H1 (cell line): Measurements from ENCODE around the gene MARCHF10. TPM values are rescaled to one million over a fixed set of nuclear protein-coding genes. Genes with fewer than 3 reads are reported as not detected.
A peak's percentile ranks its signal among the peaks of the same experiment; 100 is the strongest.

Experiments
- CTCF ChIA-PET: fragments of 300-600 bp; sonication (Branson Sonifier 250); formaldehyde crosslinking; loops from one replicate; lab custom pipeline; 2021; ENCODE audit not compliant: partially characterized antibody; lab: Charles Lee
- POLR2A ChIA-PET: fragments of 300-600 bp; sonication (Branson Sonifier 250); formaldehyde crosslinking; loops from one replicate; lab custom pipeline; 2021; ENCODE audit warnings: inconsistent platforms; ENCODE audit not compliant: partially characterized antibody; lab: Charles Lee
- DNase-seq, 2 experiments: peaks; one replicate each; pipeline versions ENCODE4 v3.0.0 to v3.0.0-alpha.2; 2010 to 2022; ENCODE audit warnings: low spot score in 2 of 2, low read depth in 1 of 2, mixed read lengths in 1 of 2
- FAIRE-seq: peaks from 2 replicates; lab custom pipeline; 2011; peaks lifted over from hg19 to GRCh38; lab: Jason Lieb, UNC
- H2AFZ ChIP-seq: 2 replicates; pipeline ENCODE4 v1.8.1; 2012; ENCODE audit warnings: low read length, inconsistent platforms
- H2AK5ac ChIP-seq: 2 replicates; pipeline ENCODE4 v1.6.1; 2013; ENCODE audit warnings: low read depth, low read length
- H2BK120ac ChIP-seq: replicated peaks from 2 replicates; pipeline ENCODE3; 2013; ENCODE audit warnings: low read depth, low read length, inconsistent platforms
- H2BK12ac ChIP-seq: 2 replicates; pipeline ENCODE4 v1.6.1; 2013; ENCODE audit warnings: low read depth, low read length
- H2BK15ac ChIP-seq: 2 replicates; pipeline ENCODE4 v1.6.1; 2013; ENCODE audit warnings: low read length
- H2BK20ac ChIP-seq: 2 replicates; pipeline ENCODE4 v1.6.1; 2013; ENCODE audit warnings: low read length
- H2BK5ac ChIP-seq: 2 replicates; pipeline ENCODE4 v1.6.1; 2013; ENCODE audit warnings: low read depth, low read length
- H3K14ac ChIP-seq: 2 replicates; pipeline ENCODE4 v1.6.1; 2013; ENCODE audit warnings: inconsistent platforms; ENCODE audit not compliant: insufficient read length
- H3K18ac ChIP-seq: 2 replicates; pipeline ENCODE4 v1.6.1; 2013; ENCODE audit warnings: low read length; ENCODE audit errors: extremely low read depth
- H3K23ac ChIP-seq: 2 replicates; pipeline ENCODE4 v1.6.1; 2013; ENCODE audit warnings: inconsistent platforms; ENCODE audit not compliant: insufficient read length
- H3K23me2 ChIP-seq: 2 replicates; pipeline ENCODE4 v1.6.1; 2013; ENCODE audit warnings: low read depth, low read length
- H3K27ac ChIP-seq: 2 replicates; pipeline ENCODE4 v1.6.1; 2011; ENCODE audit warnings: low read depth, low read length, inconsistent platforms
- H3K27me3 ChIP-seq, 4 experiments: replicated peaks in 1 of 4; 1 replicate in 1 of 4; 2 replicates in 3 of 4; pipeline versions ENCODE4 v1.6.1 to v1.8.1; 2011 to 2013; ENCODE audit warnings: low read length in 3 of 4, mild to moderate bottlenecking in 3 of 4, inconsistent platforms in 2 of 4, mixed read lengths in 2 of 4, moderate library complexity in 1 of 4; ENCODE audit not compliant: control insufficient read depth in 3 of 4, insufficient read depth in 3 of 4; ENCODE audit errors: extremely low read depth in 1 of 4
- H3K36me3 ChIP-seq, 4 experiments: 2 replicates each; pipeline versions ENCODE4 v1.6.1 to v1.8.1; 2011 to 2013; ENCODE audit warnings: mild to moderate bottlenecking in 4 of 4, low read length in 3 of 4, moderate library complexity in 2 of 4, control low read depth in 1 of 4, inconsistent platforms in 1 of 4; ENCODE audit not compliant: insufficient read depth in 4 of 4, control insufficient read depth in 2 of 4
- H3K4ac ChIP-seq: replicated peaks from 2 replicates; pipeline ENCODE3; 2013; ENCODE audit warnings: low read length, low read depth, mixed read lengths, inconsistent platforms; ENCODE audit not compliant: insufficient read length
- H3K4me1 ChIP-seq, 4 experiments: replicated peaks in 1 of 4; 1 replicate in 1 of 4; 2 replicates in 3 of 4; pipeline versions ENCODE4 v1.6.1 to v1.8.1; 2011 to 2013; ENCODE audit warnings: low read length in 3 of 4, inconsistent platforms in 2 of 4, mixed read lengths in 1 of 4; ENCODE audit not compliant: insufficient read depth in 4 of 4, control insufficient read depth in 3 of 4
- H3K4me2 ChIP-seq, 2 experiments: 2 replicates each; pipeline versions ENCODE4 v1.6.1 to v1.8.1; 2011 to 2013; ENCODE audit warnings: low read depth in 2 of 2, low read length in 2 of 2, control low read depth in 1 of 2, inconsistent platforms in 1 of 2, mild to moderate bottlenecking in 1 of 2; ENCODE audit not compliant: insufficient read depth in 1 of 2
- H3K4me3 ChIP-seq, 4 experiments: fragments of 200-600, 300-600 bp in 1 of 4; sonication (generic), shearing (Covaris generic), sonication (Bioruptor Twin) in 1 of 4; 2 replicates each; pipeline versions ENCODE4 v1.5.1 to v1.8.1; 2011 to 2016; ENCODE audit warnings: low read length in 4 of 4, low read depth in 3 of 4, control low read depth in 2 of 4, inconsistent platforms in 2 of 4, mild to moderate bottlenecking in 2 of 4, mixed read lengths in 1 of 4, moderate library complexity in 1 of 4; ENCODE audit not compliant: insufficient read depth in 2 of 4; ENCODE audit errors: extremely low read depth in 1 of 4
- H3K56ac ChIP-seq: replicated peaks from 2 replicates; pipeline ENCODE3; 2013; ENCODE audit warnings: low read depth, mild to moderate bottlenecking, mixed read lengths, low read length, inconsistent platforms; ENCODE audit not compliant: insufficient read length
- H3K79me1 ChIP-seq: 2 replicates; pipeline ENCODE4 v1.6.1; 2013; ENCODE audit warnings: low read depth, low read length, control low read depth
- H3K79me2 ChIP-seq, 2 experiments: 2 replicates each; pipeline versions ENCODE4 v1.6.1 to v1.8.1; 2012 to 2013; ENCODE audit warnings: low read length in 2 of 2, mild to moderate bottlenecking in 2 of 2, inconsistent platforms in 1 of 2; ENCODE audit not compliant: insufficient read depth in 2 of 2, control insufficient read depth in 1 of 2
- H3K9ac ChIP-seq, 4 experiments: replicated peaks in 1 of 4; 1 replicate in 1 of 4; 2 replicates in 3 of 4; pipeline versions ENCODE4 v1.6.1 to v1.8.1; 2011 to 2013; ENCODE audit warnings: low read depth in 3 of 4, low read length in 3 of 4, control low read depth in 2 of 4, mild to moderate bottlenecking in 2 of 4, moderate library complexity in 2 of 4, inconsistent platforms in 1 of 4; ENCODE audit errors: extremely low read depth in 1 of 4
- H3K9me3 ChIP-seq, 2 experiments: 2 replicates each; pipeline versions ENCODE4 v1.6.1 to v1.8.1; 2012 to 2013; ENCODE audit warnings: mild to moderate bottlenecking in 2 of 2, moderate library complexity in 2 of 2, control low read depth in 1 of 2, inconsistent platforms in 1 of 2, low read depth in 1 of 2, low read length in 1 of 2, mixed read lengths in 1 of 2; ENCODE audit not compliant: insufficient read depth in 2 of 2
- H4K20me1 ChIP-seq, 2 experiments: replicated peaks in 1 of 2; 2 replicates each; pipeline versions ENCODE3 to v1.8.1; 2011 to 2013; ENCODE audit warnings: inconsistent platforms in 2 of 2, low read length in 2 of 2, mild to moderate bottlenecking in 1 of 2; ENCODE audit not compliant: insufficient read depth in 2 of 2, control insufficient read depth in 1 of 2
- H4K5ac ChIP-seq: 2 replicates; pipeline ENCODE4 v1.6.1; 2013; ENCODE audit warnings: low read length, low read depth, mixed read lengths, inconsistent platforms; ENCODE audit not compliant: insufficient read length
- H4K8ac ChIP-seq: 2 replicates; pipeline ENCODE4 v1.8.0; 2013; ENCODE audit warnings: mild to moderate bottlenecking, moderate library complexity, low read length, inconsistent platforms; ENCODE audit not compliant: insufficient read depth; ENCODE audit errors: extremely low read depth
- H4K91ac ChIP-seq: replicated peaks from 2 replicates; pipeline ENCODE3; 2013; ENCODE audit warnings: low read length, mixed read lengths, inconsistent platforms; ENCODE audit not compliant: insufficient read length
- CEBPB ChIP-seq: IDR thresholded peaks from 2 replicates; pipeline ENCODE4 v1.6.1; 2012; ENCODE audit warnings: low read depth, low read length
- WGBS, 2 experiments: shearing (Covaris generic) in 1 of 2; methylation state at CpG; one replicate each; pipeline versions ENCODE4 v1.1.6 to v1.1.7; 2013 to 2015; ENCODE audit warnings: low lambda C conversion rate in 2 of 2, mixed read lengths in 2 of 2, inconsistent platforms in 1 of 2, low coverage in 1 of 2, missing lambda C conversion rate in 1 of 2; ENCODE audit not compliant: insufficient replicate concordance in 2 of 2, insufficient coverage in 1 of 2, insufficient read length in 1 of 2; ENCODE audit errors: extremely low coverage in 1 of 2, missing lambda C conversion rate in 1 of 2; 5-methylcytosine and 5-hydroxymethylcytosine counted together
- polyA plus RNA-seq, 7 experiments: library from polyadenylated mRNA; depleted of rRNA in 3 of 7; stranded (reverse) in 5 of 7; unstranded in 2 of 7; fragments of >200 nt in 5 of 7; fragments of 200-250 nt in 2 of 7; gene quantifications; 1 replicate in 5 of 7; 2 replicates in 1 of 7; 4 replicates in 1 of 7; pipeline versions ENCODE4 v1.2.1 to v1.2.3, GENCODE V29; 2011 to 2013; ENCODE audit warnings: missing spikeins in 2 of 7, mixed read lengths in 2 of 7
- total RNA-seq: library from RNA; stranded (reverse); fragmentation: NEBNext Ultra II Directional; extraction: Animal tissue kit (Norgen Biotek cat#: 25700); gene quantifications from 2 replicates; pipeline ENCODE4 v1.2.1, GENCODE V29; 2021

Gene MARCHF10
- total and polyA plus RNA-seq, 2 of the 8 experiments (the other 6 are each of a cell fraction or from before 2014, with no cell fraction given) = 0.48 to 0.73 TPM

DNA sequence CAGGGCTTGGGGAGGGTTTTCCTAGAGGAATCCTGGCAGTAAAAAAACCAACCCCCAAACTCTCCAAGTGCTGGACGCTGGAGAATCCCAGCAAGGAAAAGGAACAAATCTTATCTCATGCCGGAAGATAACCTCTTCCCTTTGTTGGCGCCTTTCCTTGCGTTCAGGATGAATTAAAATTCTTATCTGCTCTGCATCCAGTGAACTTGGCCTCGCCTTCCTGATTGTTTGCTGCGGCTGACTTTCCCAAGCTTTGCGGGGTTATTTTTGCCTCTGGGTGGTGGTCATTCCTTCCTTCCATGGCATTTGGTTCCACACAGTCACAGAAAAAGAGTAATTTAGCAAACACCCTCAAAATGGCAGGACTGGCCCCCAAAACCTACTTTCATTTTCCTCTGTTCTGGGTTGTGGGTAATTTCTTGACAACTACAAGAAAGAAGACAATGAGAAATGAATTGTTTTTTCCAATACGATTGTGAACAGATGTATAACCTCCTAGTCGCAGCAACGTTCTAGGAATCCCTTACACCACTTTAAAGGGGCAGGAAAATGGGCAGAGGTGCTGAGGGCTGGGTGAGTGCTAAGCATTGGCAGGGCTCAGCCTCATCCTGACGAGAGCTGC lies 102.8 kb downstream of the MARCHF10 start:
- Histone ChIP-seq H3K79me2 (no peaks in the 10 kb centered on the region), H2BK15ac (no peak overlapping the region), H2AFZ (no peak overlapping the region), H2BK5ac (peak overlapping the region; percentile 88; the same call in 1 of the 2 replicates), H2BK120ac (peak overlapping the region; percentile 60), H3K4me2 (peak overlapping the region; percentile 70 to 87), H3K18ac (peak overlapping the region; percentile 89), H2BK12ac (peak overlapping the region; percentile 82), H3K9me3 (peaks cover 7 to 11% of the 10 kb centered on the region in 2 experiments), H3K23ac (no peak overlapping the region), H3K4me1 (peaks cover 7 to 22% (median 13%) of the 10 kb centered on the region in 4 experiments), H3K4me3 (peak overlapping the region; percentile 42 to 74 (median 51); a peak in 7 of 8 replicates), H2BK20ac (peak overlapping the region; percentile 98), H3K23me2 (peaks cover 19% of the 10 kb centered on the region; the same call in 1 of the 2 replicates), H2AK5ac (no peak overlapping the region), H4K91ac (peak overlapping the region; percentile 78), H4K20me1 (no peaks in the 10 kb centered on the region), H3K9ac (peak overlapping the region in 2 of 4 experiments; percentile 14 to 58; a peak in 2 of 7 replicates), H3K56ac (no peak overlapping the region), H4K5ac (no peak overlapping the region), H3K79me1 (no peaks in the 10 kb centered on the region), H3K36me3 (no peaks in the 10 kb centered on the region; a peak in 1 of 8 replicates), H4K8ac (no peak overlapping the region), H3K27ac (0 out of 2 replicates have a peak overlapping the region, but pooled peaks have one; percentile 25), H3K27me3 (peaks cover 0 to 7% (median 1%) of the 10 kb centered on the region in 4 experiments; a peak in 4 of 7 replicates), H3K4ac (no peak overlapping the region), H3K14ac (no peak overlapping the region)
- POLR2A ChIA-PET = interaction anchor here (1.3 to 1.9 kb wide), 3 partner anchors 12 to 260 kb away, joined by 3 to 7 read pairs (median 4); no protein-coding TSS in a partner anchor
- FAIRE-seq (no peak), DNase-seq (no peak)
- no peak for TF ChIP-seq CEBPB
- 3% methylated on average over 11 of the region's 11 CpGs; no CpG with 5 or more reads in 1 of the 2 experiments for WGBS, 2 experiments
- CTCF ChIA-PET = interaction anchor here (1.4 to 2.1 kb wide), 3 partner anchors 15 to 263 kb away, joined by 4 to 6 read pairs (median 5); no protein-coding TSS in a partner anchor
